ENCODE data around the gene NUDT15. TPM values are rescaled to one million over a fixed set of nuclear protein-coding genes. Genes with fewer than 3 reads are reported as not detected.

Gene NUDT15
- total RNA-seq, 2 experiments from 2014 or later = 17.8 to 26.8 TPM

GRCh38 chr13:48069573-48069972 lies 32.0 kb downstream of the NUDT15 start:
- no peak for TF ChIP-seq CTCF (conservative IDR thresholded peaks at IDR 0.05; ENCODE audit: low read length)
- TF ChIP-seq EZH2phosphoT487 (IDR thresholded peaks at IDR 0.05; ENCODE audit: borderline replicate concordance, low read depth, low read length) = no peak
- DNase-seq (ENCODE audit: low spot score) = no peak
- CTCF ChIA-PET (ENCODE audit: unreplicated experiment) = no interaction called here
- H3K4me3 ChIP-seq (ENCODE audit: low read depth, low read length, poor library complexity, severe bottlenecking) = no peak overlapping the region
- no TSS peak for BruUV-seq (replicated peaks)
- POLR2A ChIA-PET = interaction anchor here (0.6 to 0.7 kb wide), 3 partner anchors 123 to 1254 kb away, joined by 3 to 4 read pairs (median 3); no protein-coding TSS in a partner anchor
- peaks cover 20% of the 10 kb centered on the region; the same call in 1 of the 2 replicates for H3K9me3 ChIP-seq (ENCODE audit: low read length)
- no peaks in the 10 kb centered on the region for H3K79me2 ChIP-seq (ENCODE audit: insufficient read depth, low read depth, low read length)
- H3K36me3 ChIP-seq (ENCODE audit: insufficient read depth, low read length) = peaks cover 100% of the 10 kb centered on the region
- H3K4me1 ChIP-seq (ENCODE audit: insufficient read depth, low read length, poor library complexity, severe bottlenecking) = no peaks in the 10 kb centered on the region
- intact Hi-C loops (cut with micrococcal nuclease; ENCODE audit: unreplicated experiment) = no loop called here
- H3K27ac ChIP-seq (ENCODE audit: low read depth, low read length, poor library complexity, severe bottlenecking) = no peak overlapping the region
- no peaks in the 10 kb centered on the region for H4K20me1 ChIP-seq (ENCODE audit: insufficient read depth, low read length)
- H3K4me2 ChIP-seq (ENCODE audit: low read length) = no peak overlapping the region
- H3K9me2 ChIP-seq (ENCODE audit: insufficient read depth, low read length) = no peaks in the 10 kb centered on the region
- H2AFZ ChIP-seq (ENCODE audit: low read length) = no peak overlapping the region

- intact Hi-C loops (cut with micrococcal nuclease; ENCODE audit: unreplicated experiment) = no loop called here
- BruUV-seq (replicated peaks) = no TSS peak
- no peaks in the 10 kb centered on the region for H4K20me1 ChIP-seq (ENCODE audit: insufficient read depth, low read length)
- POLR2A ChIA-PET = no interaction called here
- no peak overlapping the region for H3K4me2 ChIP-seq (ENCODE audit: low read length)
- no peaks in the 10 kb centered on the region for H3K4me1 ChIP-seq (ENCODE audit: insufficient read depth, low read length, poor library complexity, severe bottlenecking)
- H3K36me3 ChIP-seq (ENCODE audit: insufficient read depth, low read length) = peaks cover 100% of the 10 kb centered on the region
- H3K79me2 ChIP-seq (ENCODE audit: insufficient read depth, low read depth, low read length) = no peaks in the 10 kb centered on the region
- DNase-seq (ENCODE audit: low spot score) = no peak
- no peak overlapping the region for H2AFZ ChIP-seq (ENCODE audit: low read length)
- H3K9me3 ChIP-seq (ENCODE audit: low read length) = peaks cover 24% of the 10 kb centered on the region; the same call in 1 of the 2 replicates
- CTCF ChIA-PET (ENCODE audit: unreplicated experiment) = no interaction called here
- no peak overlapping the region for H3K27ac ChIP-seq (ENCODE audit: low read depth, low read length, poor library complexity, severe bottlenecking)
- TF ChIP-seq EZH2phosphoT487 (IDR thresholded peaks at IDR 0.05; ENCODE audit: borderline replicate concordance, low read depth, low read length) = no peak
- TF ChIP-seq CTCF (conservative IDR thresholded peaks at IDR 0.05; ENCODE audit: low read length) = no peak
- H3K4me3 ChIP-seq (ENCODE audit: low read depth, low read length, poor library complexity, severe bottlenecking) = no peak overlapping the region
- H3K9me2 ChIP-seq (ENCODE audit: insufficient read depth, low read length) = no peaks in the 10 kb centered on the region
These were observed 33.4 kb downstream of the NUDT15 start for GRCh38 chr13:48070942-48071341.

- Histone ChIP-seq H3K36me3 (ENCODE audit: insufficient read depth, low read length) (peaks cover 100% of the 10 kb centered on the region), H4K20me1 (ENCODE audit: insufficient read depth, low read length) (no peaks in the 10 kb centered on the region), H3K27ac (ENCODE audit: low read depth, low read length, poor library complexity, severe bottlenecking) (no peak overlapping the region), H3K9me2 (ENCODE audit: insufficient read depth, low read length) (no peaks in the 10 kb centered on the region), H3K79me2 (ENCODE audit: insufficient read depth, low read depth, low read length) (peaks cover 4% of the 10 kb centered on the region; the same call in 1 of the 2 replicates), H3K4me3 (ENCODE audit: low read depth, low read length, poor library complexity, severe bottlenecking) (no peak overlapping the region), H3K9me3 (ENCODE audit: low read length) (peaks cover 25% of the 10 kb centered on the region; the same call in 1 of the 2 replicates), H3K4me2 (ENCODE audit: low read length) (no peak overlapping the region), H3K4me1 (ENCODE audit: insufficient read depth, low read length, poor library complexity, severe bottlenecking) (no peaks in the 10 kb centered on the region), H2AFZ (ENCODE audit: low read length) (no peak overlapping the region)
- CTCF ChIA-PET (ENCODE audit: unreplicated experiment) = no interaction called here
- no peak for TF ChIP-seq EZH2phosphoT487 (IDR thresholded peaks at IDR 0.05; ENCODE audit: borderline replicate concordance, low read depth, low read length)
- TF ChIP-seq CTCF (conservative IDR thresholded peaks at IDR 0.05; ENCODE audit: low read length) = no peak
- DNase-seq (ENCODE audit: low spot score) = no peak
- POLR2A ChIA-PET = interaction anchor here (0.8 kb wide), 1 partner anchor 36 kb away, joined by 5 read pairs; no protein-coding TSS in a partner anchor
- no TSS peak for BruUV-seq (replicated peaks)
- intact Hi-C loops (cut with micrococcal nuclease; ENCODE audit: unreplicated experiment) = no loop called here
These were observed 34.8 kb downstream of the NUDT15 start for GRCh38 chr13:48072304-48072703.

Measured in OCI-LY7 (cell line).